GM19372 (cell line): ENCODE data around the gene DGKI.
"Not testable (repeated sequence)": the region's sequence is repeated elsewhere in the genome, so short reads cannot be mapped to it uniquely, and the experiment has no call there.

Experiments used
- ATAC-seq: cut with Tn5 transposase; IDR thresholded peaks from one replicate; pipeline ENCODE4 v1.9.1; 2021; ENCODE audit warnings: mild to moderate bottlenecking, low read depth, moderate library complexity; ENCODE audit not compliant: unreplicated experiment

The DGKI gene

DNA sequence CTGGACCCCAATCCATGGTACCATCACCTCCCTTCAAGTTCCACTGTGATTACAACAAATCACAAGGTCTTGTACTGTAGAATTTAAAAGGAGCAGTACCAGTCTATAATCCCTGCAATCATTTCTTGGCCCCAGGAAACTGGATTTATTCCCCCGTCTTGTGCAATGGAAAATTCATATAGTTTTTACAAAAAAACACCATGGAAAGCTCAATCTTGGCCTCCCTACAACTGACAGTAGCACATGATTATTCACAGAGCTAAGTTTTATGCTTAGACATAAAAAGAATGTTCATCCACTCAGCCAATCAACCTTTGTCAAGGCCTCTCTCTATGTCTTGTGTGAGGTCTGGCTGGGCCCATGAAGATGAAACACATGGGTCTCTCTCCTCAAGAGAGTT, 10.2 kb downstream of the DGKI start:
- no peak for ATAC-seq

GRCh38 chr7:137836113-137836509, 10.7 kb downstream of the DGKI start:
- no peak for ATAC-seq

- ATAC-seq = no peak
These were observed 11.2 kb downstream of the DGKI start for GRCh38 chr7:137835486-137836112.

DNA sequence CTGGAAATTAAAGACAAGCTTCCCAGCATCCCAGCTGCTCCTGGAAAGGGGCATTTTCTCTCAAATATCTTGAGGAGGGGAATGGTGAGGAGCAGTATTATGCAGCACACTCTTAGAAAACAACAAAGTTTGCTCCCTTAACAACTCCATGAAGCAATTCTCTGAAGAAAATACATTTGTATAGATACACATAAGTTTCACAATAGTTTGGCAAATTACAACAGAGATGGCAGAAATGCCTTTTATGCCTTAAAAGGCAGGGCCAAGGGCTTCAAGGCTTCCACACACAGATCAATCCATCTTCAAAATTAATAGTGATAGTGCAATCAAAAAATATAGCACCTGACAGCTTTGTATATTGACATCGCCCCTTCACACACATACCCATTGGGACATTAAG, 12.2 kb downstream of the DGKI start:
- ATAC-seq = no peak

GRCh38 chr7:137832990-137833389, 13.8 kb downstream of the DGKI start:
- ATAC-seq = not testable (repeated sequence)

GRCh38 chr7:137832382-137832781, 14.4 kb downstream of the DGKI start:
- no peak for ATAC-seq

DNA sequence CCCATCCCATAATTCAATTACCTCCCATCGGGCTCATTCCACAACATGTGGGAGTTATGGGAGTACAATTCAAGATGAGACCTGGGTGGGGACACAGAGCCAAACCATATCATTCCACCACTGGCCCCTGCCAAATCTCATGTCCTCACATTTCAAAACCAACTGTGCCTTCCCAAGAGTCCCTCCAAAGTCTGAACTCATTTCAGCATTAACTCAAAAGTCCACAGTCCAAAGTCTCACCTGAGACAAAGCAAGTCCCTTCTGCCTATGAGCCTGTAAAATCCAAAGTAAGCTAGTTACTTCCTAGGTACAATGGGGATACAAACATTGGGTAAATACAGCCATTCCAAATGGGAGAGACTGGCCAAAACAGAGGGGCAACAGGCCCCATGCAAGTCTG, 15.2 kb downstream of the DGKI start:
- ATAC-seq = not testable (repeated sequence)

DNA sequence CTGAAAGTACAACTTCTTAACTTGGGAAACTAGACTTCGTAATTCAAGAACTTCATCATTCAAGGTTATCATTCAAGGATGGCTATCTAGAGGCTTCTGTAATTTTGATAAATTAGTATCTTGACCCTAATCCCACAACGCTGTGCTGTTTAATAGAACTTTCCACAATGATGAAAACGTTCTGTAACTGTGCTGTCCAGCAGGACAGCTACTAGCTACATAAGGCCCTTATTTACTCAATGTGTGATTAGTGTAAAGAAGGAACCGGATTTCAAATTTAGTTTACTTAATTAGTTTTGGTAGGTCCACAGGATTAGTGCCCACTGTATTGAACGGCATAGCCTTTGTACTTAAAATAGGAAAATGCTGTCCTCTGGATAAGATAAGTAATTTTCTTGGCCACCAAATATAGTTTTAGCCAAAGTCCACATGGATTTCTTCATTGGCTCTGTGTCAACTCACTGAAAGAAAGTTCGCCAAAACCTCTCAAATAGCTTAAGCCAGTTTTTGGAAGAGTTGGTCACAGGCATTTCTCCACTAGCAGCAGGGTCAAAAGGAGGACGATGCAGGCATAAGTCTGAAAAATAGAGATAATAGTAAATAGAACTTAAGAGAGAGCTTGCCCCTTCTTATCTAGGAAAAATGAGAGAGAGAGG, 17.3 kb downstream of the DGKI start:
- no peak for ATAC-seq

DNA sequence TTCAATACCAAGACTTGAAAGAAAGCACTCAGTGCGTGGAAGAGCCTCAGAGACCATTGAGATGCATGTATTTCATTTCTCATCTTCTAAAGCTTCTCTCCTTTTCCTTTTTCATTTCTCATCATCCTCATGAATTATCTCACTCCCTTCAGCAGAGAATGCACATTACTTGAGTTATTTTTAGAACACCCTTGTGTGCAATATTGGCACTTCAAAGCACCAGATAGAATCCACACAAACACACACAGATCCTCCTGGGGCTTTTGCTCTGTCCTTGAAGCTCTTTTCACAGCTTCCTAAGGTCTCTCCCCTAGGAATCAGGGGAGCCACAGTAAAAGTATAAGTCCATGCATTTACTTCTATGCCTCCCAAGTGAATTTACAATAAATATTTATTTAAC, 18.3 kb downstream of the DGKI start:
- ATAC-seq = no peak

DNA sequence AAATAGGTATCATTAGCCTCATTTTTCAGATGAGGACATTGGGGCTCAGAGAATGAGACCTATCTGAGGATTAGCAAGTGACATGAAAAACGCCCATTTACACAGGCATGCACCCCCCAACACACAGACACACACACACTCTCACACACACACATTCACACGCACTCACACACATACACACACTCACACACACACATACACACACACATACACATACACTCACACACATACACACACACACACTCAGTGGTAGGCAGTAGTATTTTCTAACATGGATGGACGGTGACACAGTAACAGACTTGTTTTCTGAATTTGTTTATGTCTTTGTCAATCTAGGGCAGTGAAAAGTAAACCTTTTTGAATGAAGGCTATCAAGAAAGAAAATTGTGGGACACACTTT, 21.3 kb downstream of the DGKI start:
- no peak for ATAC-seq

- ATAC-seq = peak; percentile 56
These were observed 25.9 kb downstream of the DGKI start for GRCh38 chr7:137820677-137821420.

- ATAC-seq = no peak
These were observed 26.6 kb downstream of the DGKI start for GRCh38 chr7:137820156-137820555.

GRCh38 chr7:137818036-137818435, 28.7 kb downstream of the DGKI start:
- ATAC-seq = no peak

DNA sequence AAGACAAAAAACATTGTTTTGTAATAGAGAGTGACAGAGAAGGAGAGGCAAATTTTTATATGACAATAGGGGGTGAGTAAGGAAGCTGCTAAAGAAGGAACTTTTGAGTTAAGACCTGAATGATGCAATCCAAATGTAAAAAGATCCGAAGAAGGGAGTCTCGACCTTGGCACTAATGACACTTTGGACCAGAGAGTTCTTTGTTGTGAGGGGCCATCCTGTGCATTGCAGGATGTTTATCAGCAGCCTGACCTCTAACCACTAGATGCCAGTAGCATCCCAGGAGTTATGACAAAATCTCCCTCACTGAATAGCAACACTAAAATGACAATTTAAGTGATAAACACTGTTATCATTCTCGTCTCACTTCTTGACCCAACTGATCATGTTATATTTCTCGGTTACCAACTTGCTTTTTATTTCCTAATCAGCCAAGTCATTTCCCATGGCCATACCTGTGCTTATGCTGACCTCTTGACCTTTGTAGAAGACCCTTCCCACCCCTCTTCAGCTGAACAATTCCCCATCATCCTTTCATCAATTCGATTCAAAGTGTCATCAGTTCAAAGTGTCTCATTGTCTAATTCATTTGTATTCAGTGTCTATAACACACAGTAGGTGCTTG, 30.0 kb downstream of the DGKI start:
- ATAC-seq = no peak

GRCh38 chr7:137813541-137813940, 33.2 kb downstream of the DGKI start:
- ATAC-seq = no peak

- no peak for ATAC-seq
These were observed 36.5 kb downstream of the DGKI start for GRCh38 chr7:137810248-137810647.

GRCh38 chr7:137804836-137805235, 41.9 kb downstream of the DGKI start:
- no peak for ATAC-seq

GRCh38 chr7:137801491-137801890, 45.3 kb downstream of the DGKI start:
- no peak for ATAC-seq

- no peak for ATAC-seq
These were observed 45.8 kb downstream of the DGKI start for GRCh38 chr7:137801003-137801402.

GRCh38 chr7:137798073-137798763, 48.6 kb downstream of the DGKI start:
- ATAC-seq = peak; percentile 96

GRCh38 chr7:137795211-137795610, 51.6 kb downstream of the DGKI start:
- no peak for ATAC-seq
